AG04449 (cell line): ENCODE results near the gene HAGH.

Experiments
- CTCF ChIA-PET: fragments of 350-600 bp; formaldehyde crosslinking; extraction: SDS; loops from one replicate; lab custom pipeline; 2021; ENCODE audit warnings: antibody characterized with exemption; lab: Yijun Ruan, JAX
- POLR2A ChIA-PET: fragments of 400-600, 350-600 bp; formaldehyde crosslinking; extraction: SDS; loops from one replicate; lab custom pipeline; 2020; ENCODE audit warnings: antibody characterized with exemption, inconsistent platforms; lab: Yijun Ruan, JAX
- DNase-seq: peaks from one replicate; pipeline ENCODE4 v3.0.0-alpha.2; 2010; ENCODE audit warnings: low read depth, low spot score
- H3K4me3 ChIP-seq: 2 replicates; pipeline ENCODE4 v1.5.1; 2011; ENCODE audit warnings: low read depth, mild to moderate bottlenecking, control low read depth, low read length
- CTCF ChIP-seq: IDR thresholded peaks from one replicate; pipeline ENCODE4 v1.5.1; 2011; ENCODE audit warnings: mild to moderate bottlenecking, moderate library complexity, low read length, control low read depth, inconsistent platforms; ENCODE audit not compliant: insufficient read depth; ENCODE audit errors: missing control alignments

HAGH gene

GRCh38 chr16:1787056-1787321 lies 39.6 kb downstream of the HAGH start:
- DNase-seq: no peak
- POLR2A ChIA-PET: no interaction called here
- TF ChIP-seq CTCF: no peak
- H3K4me3 ChIP-seq: no peak overlapping the region
- CTCF ChIA-PET: no interaction called here

- POLR2A ChIA-PET: no interaction called here
- DNase-seq: no peak
- TF ChIP-seq CTCF: no peak
Observed at GRCh38 chr16:1786242-1787055, 40.2 kb downstream of the HAGH start.

GRCh38 chr16:1785846-1786170 lies 40.8 kb downstream of the HAGH start:
- POLR2A ChIA-PET: no interaction called here
- DNase-seq: no peak
- CTCF ChIA-PET: interaction anchor here (1.8 to 2.0 kb wide), 2 partner anchors 12 to 144 kb away, joined by 5 to 7 read pairs; no protein-coding TSS in a partner anchor
- H3K4me3 ChIP-seq: no peak overlapping the region
- TF ChIP-seq CTCF: no peak

More at GRCh38 chr16:1786242-1787055, 40.2 kb downstream of the HAGH start:
- H3K4me3 ChIP-seq: no peak overlapping the region
- CTCF ChIA-PET: no interaction called here

- TF ChIP-seq CTCF: no peak
- POLR2A ChIA-PET: no interaction called here
- no peak for DNase-seq
- CTCF ChIA-PET: interaction anchor here (0.6 to 2.7 kb wide), 4 partner anchors 8 to 144 kb away, joined by 3 to 9 read pairs (median 6); partner anchors contain the start of gene IGFALS
- no peak overlapping the region for H3K4me3 ChIP-seq
Observed at GRCh38 chr16:1784977-1785845, 41.4 kb downstream of the HAGH start.

- peak within 1 kb of the TSS; percentile 81 for H3K4me3 ChIP-seq
- TF ChIP-seq CTCF: no peak
- CTCF ChIA-PET: interaction anchor here (0.8 to 2.7 kb wide), 7 partner anchors 9 to 147 kb away, joined by 3 to 9 read pairs (median 3); partner anchors contain the start of genes EME2, IGFALS and MRPS34
- POLR2A ChIA-PET: interaction anchor here (0.7 to 2.0 kb wide), 9 partner anchors 9 to 362 kb away, joined by 3 to 31 read pairs (median 8); partner anchors contain the start of genes EME2, FAHD1, HAGH and MAPK8IP3
- peak; percentile 100 for DNase-seq
Observed at GRCh38 chr16:1782408-1783264, 44.0 kb downstream of the HAGH start, which contains the start of the genes NUBP2 and SPSB3. Gene NUBP2 (plus strand): TSS chr16:1782960. CDS start chr16:1783021, 61 bp downstream. Gene SPSB3 (minus strand): TSS chr16:1782571. CDS start chr16:1781483, 1,088 bp downstream.
